Neutrophil (primary cell): ENCODE measurements around the gene OR51A7.
"Not testable (repeated sequence)": the region's sequence is repeated elsewhere in the genome, so short reads cannot be mapped to it uniquely, and the experiment has no call there.

Source experiments
- H3K27ac ChIP-seq: fragments of 200-600 bp; sonication (generic); 2 replicates; pipeline ENCODE4 v1.5.1; 2016; ENCODE audit warnings: mild to moderate bottlenecking, moderate library complexity
- H3K27me3 ChIP-seq: fragments of 200-600 bp; sonication (generic); 2 replicates; pipeline ENCODE4 v1.6.0; 2016; ENCODE audit warnings: mild to moderate bottlenecking
- H3K36me3 ChIP-seq: fragments of 200-600 bp; sonication (generic); 2 replicates; pipeline ENCODE4 v1.5.1; 2017
- H3K4me1 ChIP-seq, 2 experiments: fragments of 200-600 bp in 1 of 2; sonication (generic) in 1 of 2; 1 replicate in 1 of 2; 2 replicates in 1 of 2; pipeline versions ENCODE4 v1.5.1 to v1.6.1; 2013 to 2016; ENCODE audit warnings: low read depth in 1 of 2, low read length in 1 of 2, mild to moderate bottlenecking in 1 of 2, moderate library complexity in 1 of 2; ENCODE audit not compliant: control insufficient read depth in 1 of 2, insufficient read depth in 1 of 2
- H3K4me3 ChIP-seq, 2 experiments: fragments of 200-600 bp in 1 of 2; sonication (generic) in 1 of 2; 1 replicate in 1 of 2; 2 replicates in 1 of 2; pipeline ENCODE4 v1.5.1; 2013 to 2016; ENCODE audit warnings: low read depth in 1 of 2, low read length in 1 of 2, mild to moderate bottlenecking in 1 of 2, moderate library complexity in 1 of 2
- H3K9me3 ChIP-seq: fragments of 200-600 bp; sonication (generic); 2 replicates; pipeline ENCODE4 v1.5.1; 2016
- CTCF ChIP-seq: fragments of 200-600 bp; sonication (generic); IDR thresholded peaks from 2 replicates; pipeline ENCODE4 v1.5.1; 2016; ENCODE audit warnings: antibody characterized with exemption

OR51A7 gene

GRCh38 chr11:4922304-4922703 is 18.7 kb downstream of the OR51A7 start:
- H3K36me3 ChIP-seq, result no peaks in the 10 kb centered on the region
- no peak for TF ChIP-seq CTCF
- H3K4me1 ChIP-seq, result no peaks in the 10 kb centered on the region
- H3K27ac ChIP-seq, result no peak overlapping the region
- no peaks in the 10 kb centered on the region for H3K27me3 ChIP-seq
- H3K9me3 ChIP-seq, result no peaks in the 10 kb centered on the region
- no peak overlapping the region for H3K4me3 ChIP-seq

DNA sequence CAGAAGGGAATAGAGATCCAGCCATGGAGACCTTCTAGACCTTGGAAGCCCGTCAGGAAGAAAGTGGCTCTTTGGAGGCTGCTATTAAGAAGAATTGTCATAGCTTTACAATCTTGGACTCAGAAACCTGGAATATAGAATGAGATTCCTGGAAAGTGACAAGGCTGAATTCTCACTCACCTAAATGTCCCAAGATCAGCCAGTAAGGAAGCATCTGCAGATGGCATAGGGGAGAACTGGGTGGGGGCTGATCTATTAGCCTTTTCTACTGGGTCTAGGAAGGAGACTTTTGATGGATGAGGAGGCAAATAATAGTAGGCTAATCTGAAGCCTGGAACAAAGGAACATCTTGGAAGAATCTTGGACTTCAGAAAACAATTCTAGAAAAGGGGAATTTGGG is 20.7 kb downstream of the OR51A7 start, which contains the start of gene OR51G1:
Gene OR51G1, minus strand, starts transcription at position 101 of the 400 bp plus-strand sequence. Its CDS starts 0 bp downstream, at position 101.
- TF ChIP-seq CTCF, result no peak
- no peaks in the 10 kb centered on the region for H3K9me3 ChIP-seq
- no peaks in the 10 kb centered on the region for H3K4me1 ChIP-seq
- no peaks in the 10 kb centered on the region for H3K36me3 ChIP-seq
- no peak within 1 kb of the TSS for H3K4me3 ChIP-seq
- H3K27me3 ChIP-seq, result no peaks in the 10 kb centered on the region
- H3K27ac ChIP-seq, result no peak within 1 kb of the TSS

- no peaks in the 10 kb centered on the region for H3K36me3 ChIP-seq
- H3K4me3 ChIP-seq, result no peak overlapping the region
- no peaks in the 10 kb centered on the region for H3K27me3 ChIP-seq
- no peak overlapping the region for H3K27ac ChIP-seq
- H3K9me3 ChIP-seq, result no peaks in the 10 kb centered on the region
- no peak for TF ChIP-seq CTCF
- no peaks in the 10 kb centered on the region for H3K4me1 ChIP-seq
Observed at GRCh38 chr11:4926608-4927007, 23.0 kb downstream of the OR51A7 start.

- Histone ChIP-seq H3K27ac (no peak overlapping the region), H3K36me3 (no peaks in the 10 kb centered on the region), H3K4me3 (no peak overlapping the region), H3K9me3 (no peaks in the 10 kb centered on the region), H3K4me1 (no peaks in the 10 kb centered on the region), H3K27me3 (no peaks in the 10 kb centered on the region)
- no peak for TF ChIP-seq CTCF
Observed at GRCh38 chr11:4932751-4933150, 29.2 kb downstream of the OR51A7 start.

DNA sequence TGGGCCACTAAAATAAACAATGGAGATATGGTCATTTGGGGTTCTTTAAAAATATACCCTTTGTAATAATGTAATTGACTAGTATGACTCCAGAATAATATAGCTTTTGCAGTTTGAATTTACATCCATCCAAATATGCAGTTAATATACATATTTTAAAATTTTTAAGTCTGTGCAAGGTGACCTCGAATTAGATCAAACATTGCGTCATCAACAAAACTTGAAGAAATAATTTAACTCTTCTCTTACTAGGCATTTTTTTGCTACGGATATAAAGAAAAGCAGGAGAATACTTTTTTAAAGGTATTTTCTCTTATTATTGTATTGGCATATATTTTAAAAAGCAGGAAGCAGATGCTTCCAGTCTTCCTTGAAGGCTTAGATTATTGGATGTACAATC is 33.2 kb downstream of the OR51A7 start:
- Histone ChIP-seq H3K4me3 (no peak overlapping the region), H3K4me1 (no peaks in the 10 kb centered on the region), H3K9me3 (no peaks in the 10 kb centered on the region), H3K27ac (no peak overlapping the region), H3K27me3 (no peaks in the 10 kb centered on the region), H3K36me3 (no peaks in the 10 kb centered on the region)
- TF ChIP-seq CTCF, result no peak

DNA sequence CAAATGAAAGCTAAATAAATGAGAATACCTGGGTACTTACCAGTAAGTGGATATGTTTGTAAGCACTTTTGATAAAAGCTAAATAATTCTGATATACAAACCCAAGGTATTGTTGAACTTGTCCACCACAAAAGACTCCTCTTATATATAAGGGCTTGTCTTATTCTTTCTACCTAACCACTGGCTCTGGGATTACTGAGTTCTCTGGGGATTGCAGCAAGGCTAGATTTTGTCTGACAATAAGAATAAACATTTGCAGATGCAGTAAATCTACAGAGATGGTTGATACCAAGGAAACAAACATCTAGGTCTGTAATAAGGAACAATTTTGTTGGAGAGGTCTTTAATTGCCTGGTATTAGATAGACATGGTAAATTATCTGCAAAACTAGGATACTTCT is 43.9 kb downstream of the OR51A7 start, which contains the start of gene OR51A4:
Gene OR51A4, minus strand, starts transcription at position 101 of the 400 bp plus-strand sequence. CDS start 505 bp downstream, outside the sequence.
- Histone ChIP-seq H3K27ac (no peak within 1 kb of the TSS), H3K4me1 (no peaks in the 10 kb centered on the region), H3K36me3 (no peaks in the 10 kb centered on the region), H3K4me3 (no peak within 1 kb of the TSS), H3K9me3 (no peaks in the 10 kb centered on the region), H3K27me3 (no peaks in the 10 kb centered on the region)
- no peak for TF ChIP-seq CTCF

DNA sequence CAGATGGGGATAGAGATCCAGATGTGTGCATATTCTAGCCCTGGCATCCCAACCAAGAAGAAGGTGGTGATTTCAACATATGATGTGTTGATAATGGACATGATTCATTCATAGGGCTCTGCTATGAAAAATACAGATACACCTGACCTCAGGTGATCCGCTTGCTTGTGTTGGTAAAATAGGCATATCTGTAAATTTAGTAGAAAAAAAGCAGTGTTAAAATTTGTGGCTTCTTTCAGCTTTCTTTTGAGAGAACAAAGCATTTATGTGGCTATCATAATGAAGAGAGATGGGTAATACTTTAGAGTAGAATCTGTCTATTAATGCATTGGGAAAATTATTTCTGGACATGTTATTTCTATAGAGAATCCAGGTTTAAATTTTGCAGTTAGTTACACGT is 52.0 kb downstream of the OR51A7 start, which contains the start of gene OR51A2:
Gene OR51A2, minus strand, starts transcription at position 101 of the 400 bp plus-strand sequence. Its CDS starts 0 bp downstream, at position 101.
- not testable (repeated sequence) for H3K27me3 ChIP-seq, H3K4me1 ChIP-seq, H3K27ac ChIP-seq, H3K9me3 ChIP-seq, H3K36me3 ChIP-seq, H3K4me3 ChIP-seq
